H1 (cell line): ENCODE data around the gene CCNYL1. TPM values are rescaled to one million over a fixed set of nuclear protein-coding genes. Genes with fewer than 3 reads are reported as not detected.

Experiments used
- ASH2L ChIP-seq: fragments of 200-600, 300-600 bp; sonication (generic); IDR thresholded peaks from one replicate; pipeline ENCODE4 v1.7.1; 2017; ENCODE audit warnings: low read length
- CBX5 ChIP-seq: fragments of 300-800, 300-1000 bp; sonication (generic); IDR thresholded peaks from 2 replicates; pipeline ENCODE4 v1.7.1; 2016; ENCODE audit warnings: antibody characterized with exemption, low read length, low read depth
- CEBPB ChIP-seq: IDR thresholded peaks from 2 replicates; pipeline ENCODE4 v1.6.1; 2012; ENCODE audit warnings: low read depth, low read length
- EZH2 ChIP-seq: fragments of 200-600 bp; sonication (generic); IDR thresholded peaks from 2 replicates; pipeline ENCODE4 v1.7.1; 2012; ENCODE audit warnings: low read depth, mild to moderate bottlenecking, moderate library complexity, low read length, inconsistent platforms; ENCODE audit not compliant: severe bottlenecking
- GTF2F1 ChIP-seq: IDR thresholded peaks from 2 replicates; pipeline ENCODE4 v1.6.1; 2012; ENCODE audit warnings: low read depth, low read length, improper control_type of control experiment, borderline replicate concordance
- KDM1A ChIP-seq: fragments of 200-600, 300-600 bp; sonication (generic); IDR thresholded peaks from 2 replicates; pipeline ENCODE4 v1.7.1; 2016; ENCODE audit warnings: mild to moderate bottlenecking, low read length, borderline replicate concordance
- KDM5A ChIP-seq: fragments of 200-600 bp; IDR thresholded peaks from 2 replicates; pipeline ENCODE4 v1.7.1; 2012; ENCODE audit warnings: mild to moderate bottlenecking, low read length, inconsistent platforms, mixed read lengths
- MAX ChIP-seq: IDR thresholded peaks from 2 replicates; pipeline ENCODE4 v1.6.1; 2012; ENCODE audit warnings: inconsistent platforms
- PHF8 ChIP-seq: fragments of 200-600 bp; sonication (generic); conservative IDR thresholded peaks from 2 replicates; pipeline ENCODE4 v1.7.1; 2012; ENCODE audit warnings: low read depth, mild to moderate bottlenecking, inconsistent platforms, low read length, moderate library complexity
- RBBP5 ChIP-seq: IDR thresholded peaks from 2 replicates; pipeline ENCODE4 v1.7.1; 2012; ENCODE audit warnings: low read depth, mild to moderate bottlenecking, inconsistent platforms, low read length, moderate library complexity, borderline replicate concordance
- RFX5 ChIP-seq: IDR thresholded peaks from 2 replicates; pipeline ENCODE4 v1.6.1; 2011; ENCODE audit warnings: low read depth, low read length, improper control_type of control experiment, borderline replicate concordance
- RXRA ChIP-seq: IDR thresholded peaks from 2 replicates; pipeline ENCODE4 v1.6.1; 2011; ENCODE audit warnings: low read depth, mild to moderate bottlenecking, low read length, moderate library complexity; ENCODE audit not compliant: insufficient read depth
- SP1 ChIP-seq: IDR thresholded peaks from 2 replicates; pipeline ENCODE4 v1.6.1; 2011; ENCODE audit warnings: low read depth, low read length
- SRF ChIP-seq: IDR thresholded peaks from 2 replicates; pipeline ENCODE4 v1.6.1; 2011; ENCODE audit warnings: mild to moderate bottlenecking, low read depth, low read length, moderate library complexity
- TAF1 ChIP-seq: IDR thresholded peaks from 2 replicates; pipeline ENCODE4 v1.6.1; 2011; ENCODE audit warnings: mild to moderate bottlenecking, low read depth, low read length
- polyA plus RNA-seq, 7 experiments: library from polyadenylated mRNA; depleted of rRNA in 3 of 7; stranded (reverse) in 5 of 7; unstranded in 2 of 7; fragments of >200 nt in 5 of 7; fragments of 200-250 nt in 2 of 7; gene quantifications; 1 replicate in 5 of 7; 2 replicates in 1 of 7; 4 replicates in 1 of 7; pipeline versions ENCODE4 v1.2.1 to v1.2.3, GENCODE V29; 2011 to 2013; ENCODE audit warnings: missing spikeins in 2 of 7, mixed read lengths in 2 of 7
- total RNA-seq: library from RNA; stranded (reverse); fragmentation: NEBNext Ultra II Directional; extraction: Animal tissue kit (Norgen Biotek cat#: 25700); gene quantifications from 2 replicates; pipeline ENCODE4 v1.2.1, GENCODE V29; 2021
- TF ChIP-seq, protein P1 (sequence below): IDR thresholded peaks from 2 replicates; pipeline ENCODE4 v1.6.1; 2011; ENCODE audit warnings: low read length, improper control_type of control experiment

The CCNYL1 gene
- total and polyA plus RNA-seq, 2 of the 8 experiments (the other 6 are each of a cell fraction or from before 2014, with no cell fraction given) = 13.3 to 35.4 TPM

GRCh38 chr2:207768168-207768865 is 56.9 kb downstream of the CCNYL1 start (continued):
- TF ChIP-seq GTF2F1 (no peak), TAF1 (no peak), RBBP5 (peak; percentile 81), KDM5A (no peak), SRF (no peak), CEBPB (no peak), SP1 (no peak), CBX5 (no peak), ASH2L (no peak), MAX (peak; percentile 66), RFX5 (no peak), KDM1A (no peak), PHF8 (no peak), EZH2 (no peak), RXRA (no peak)
- TF ChIP-seq, protein P1, sequence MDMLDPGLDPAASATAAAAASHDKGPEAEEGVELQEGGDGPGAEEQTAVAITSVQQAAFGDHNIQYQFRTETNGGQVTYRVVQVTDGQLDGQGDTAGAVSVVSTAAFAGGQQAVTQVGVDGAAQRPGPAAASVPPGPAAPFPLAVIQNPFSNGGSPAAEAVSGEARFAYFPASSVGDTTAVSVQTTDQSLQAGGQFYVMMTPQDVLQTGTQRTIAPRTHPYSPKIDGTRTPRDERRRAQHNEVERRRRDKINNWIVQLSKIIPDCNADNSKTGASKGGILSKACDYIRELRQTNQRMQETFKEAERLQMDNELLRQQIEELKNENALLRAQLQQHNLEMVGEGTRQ = no peak
